ENCODE data around the gene HNRNPA3.
A peak's percentile ranks its signal among the peaks of the same experiment; 100 is the strongest.

Gene HNRNPA3

GRCh38 chr2:177249038-177249437, 36.4 kb downstream of the HNRNPA3 start:
- TF ChIP-seq POLR2A (IDR thresholded peaks at IDR 0.05; ENCODE audit: low read length) = no peak
- TF ChIP-seq GATA1 (IDR thresholded peaks at IDR 0.05; ENCODE audit: low read depth, low read length) = no peak
- no peak for DNase-seq

- DNase-seq = peak in 1 of 2 experiments; percentile 27
- TF ChIP-seq GATA1 (IDR thresholded peaks at IDR 0.05; ENCODE audit: low read depth, low read length) (no peak), POLR2A (IDR thresholded peaks at IDR 0.05; ENCODE audit: low read length) (no peak)
These were observed 37.9 kb downstream of the HNRNPA3 start for GRCh38 chr2:177250461-177250860.

- TF ChIP-seq POLR2A (IDR thresholded peaks at IDR 0.05; ENCODE audit: low read length) = no peak
- no peak for TF ChIP-seq GATA1 (IDR thresholded peaks at IDR 0.05; ENCODE audit: low read depth, low read length)
- DNase-seq = no peak
These were observed 38.6 kb downstream of the HNRNPA3 start for GRCh38 chr2:177251165-177251542.

GRCh38 chr2:177252808-177253531, 40.4 kb downstream of the HNRNPA3 start:
- peak; percentile 26 to 58 for DNase-seq
- no peak for TF ChIP-seq POLR2A (IDR thresholded peaks at IDR 0.05; ENCODE audit: low read length)
- TF ChIP-seq GATA1 (IDR thresholded peaks at IDR 0.05; ENCODE audit: low read depth, low read length) = no peak

- DNase-seq = no peak
- TF ChIP-seq GATA1 (IDR thresholded peaks at IDR 0.05; ENCODE audit: low read depth, low read length) = no peak
- TF ChIP-seq POLR2A (IDR thresholded peaks at IDR 0.05; ENCODE audit: low read length) = no peak
These were observed 41.1 kb downstream of the HNRNPA3 start for GRCh38 chr2:177253704-177254103.

- no peak for TF ChIP-seq GATA1 (IDR thresholded peaks at IDR 0.05; ENCODE audit: low read depth, low read length)
- no peak for TF ChIP-seq POLR2A (IDR thresholded peaks at IDR 0.05; ENCODE audit: low read length)
- DNase-seq = peak; percentile 67 to 73
These were observed 42.0 kb downstream of the HNRNPA3 start for GRCh38 chr2:177254433-177255226.

- DNase-seq = no peak
These were observed 42.6 kb downstream of the HNRNPA3 start for GRCh38 chr2:177255227-177255601.

GRCh38 chr2:177256026-177256425, 43.4 kb downstream of the HNRNPA3 start:
- no peak for DNase-seq
- no peak for TF ChIP-seq GATA1 (IDR thresholded peaks at IDR 0.05; ENCODE audit: low read depth, low read length)
- no peak for TF ChIP-seq POLR2A (IDR thresholded peaks at IDR 0.05; ENCODE audit: low read length)

More at GRCh38 chr2:177255227-177255601, 42.6 kb downstream of the HNRNPA3 start:
- TF ChIP-seq POLR2A (IDR thresholded peaks at IDR 0.05; ENCODE audit: low read length) = no peak
- no peak for TF ChIP-seq GATA1 (IDR thresholded peaks at IDR 0.05; ENCODE audit: low read depth, low read length)

GRCh38 chr2:177256695-177257094, 44.1 kb downstream of the HNRNPA3 start:
- no peak for TF ChIP-seq GATA1 (IDR thresholded peaks at IDR 0.05; ENCODE audit: low read depth, low read length)
- no peak for TF ChIP-seq POLR2A (IDR thresholded peaks at IDR 0.05; ENCODE audit: low read length)

GRCh38 chr2:177257471-177257870, 44.9 kb downstream of the HNRNPA3 start:
- TF ChIP-seq POLR2A (IDR thresholded peaks at IDR 0.05; ENCODE audit: low read length) (no peak), GATA1 (IDR thresholded peaks at IDR 0.05; ENCODE audit: low read depth, low read length) (no peak)
- DNase-seq = no peak

More at GRCh38 chr2:177256695-177257094, 44.1 kb downstream of the HNRNPA3 start:
- DNase-seq = no peak

- no peak for DNase-seq
- TF ChIP-seq GATA1 (IDR thresholded peaks at IDR 0.05; ENCODE audit: low read depth, low read length) = no peak
- no peak for TF ChIP-seq POLR2A (IDR thresholded peaks at IDR 0.05; ENCODE audit: low read length)
These were observed 45.5 kb downstream of the HNRNPA3 start for GRCh38 chr2:177258059-177258458.

- peak; percentile 41 to 46 for DNase-seq
- TF ChIP-seq POLR2A (IDR thresholded peaks at IDR 0.05; ENCODE audit: low read length) (no peak), GATA1 (IDR thresholded peaks at IDR 0.05; ENCODE audit: low read depth, low read length) (no peak)
These were observed 47.8 kb downstream of the HNRNPA3 start for GRCh38 chr2:177260379-177260778.

- no peak for TF ChIP-seq GATA1 (IDR thresholded peaks at IDR 0.05; ENCODE audit: low read depth, low read length)
- no peak for TF ChIP-seq POLR2A (IDR thresholded peaks at IDR 0.05; ENCODE audit: low read length)
- DNase-seq = no peak
These were observed 48.8 kb downstream of the HNRNPA3 start for GRCh38 chr2:177261116-177262060.

Data from erythroblast (primary cell).